ENCODE measurements around the gene C1QTNF1.
"Not testable (repeated sequence)": the region's sequence is repeated elsewhere in the genome, so short reads cannot be mapped to it uniquely, and the experiment has no call there.

The C1QTNF1 gene

GRCh38 chr17:79023180-79023705 is 726 bp upstream of the C1QTNF1 start:
- no peak for DNase-seq (ENCODE audit: low read depth)

GRCh38 chr17:79024901-79025737 is 1.1 kb downstream of the C1QTNF1 start:
- DNase-seq (ENCODE audit: low read depth): no peak

GRCh38 chr17:79026376-79027273 is 2.7 kb downstream of the C1QTNF1 start:
- DNase-seq (ENCODE audit: low read depth): no peak

GRCh38 chr17:79027274-79027924 is 3.4 kb downstream of the C1QTNF1 start:
- no peak for DNase-seq (ENCODE audit: low read depth)

- DNase-seq (ENCODE audit: low read depth): no peak
These were observed 4.0 kb downstream of the C1QTNF1 start for GRCh38 chr17:79027925-79028491.

- no peak for DNase-seq (ENCODE audit: low read depth)
These were observed 4.7 kb downstream of the C1QTNF1 start for GRCh38 chr17:79028496-79029326.

GRCh38 chr17:79029327-79030009 is 5.5 kb downstream of the C1QTNF1 start:
- no peak for DNase-seq (ENCODE audit: low read depth)

- not testable (repeated sequence) for DNase-seq (ENCODE audit: low read depth)
These were observed 6.7 kb downstream of the C1QTNF1 start for GRCh38 chr17:79030636-79031035.

GRCh38 chr17:79031996-79032875 is 8.3 kb downstream of the C1QTNF1 start:
- no peak for DNase-seq (ENCODE audit: low read depth)

GRCh38 chr17:79033046-79033616 is 9.2 kb downstream of the C1QTNF1 start:
- no peak for DNase-seq (ENCODE audit: low read depth)

- DNase-seq (ENCODE audit: low read depth): no peak
These were observed 10.0 kb downstream of the C1QTNF1 start for GRCh38 chr17:79033741-79034501.

GRCh38 chr17:79034931-79035485 is 11.0 kb downstream of the C1QTNF1 start:
- DNase-seq (ENCODE audit: low read depth): no peak

GRCh38 chr17:79035686-79036085 is 11.7 kb downstream of the C1QTNF1 start:
- DNase-seq (ENCODE audit: low read depth): no peak

- DNase-seq (ENCODE audit: low read depth): no peak
These were observed 12.2 kb downstream of the C1QTNF1 start for GRCh38 chr17:79036181-79036580.

GRCh38 chr17:79036596-79036995 is 12.6 kb downstream of the C1QTNF1 start:
- no peak for DNase-seq (ENCODE audit: low read depth)

- no peak for DNase-seq (ENCODE audit: low read depth)
These were observed 14.7 kb downstream of the C1QTNF1 start for GRCh38 chr17:79038545-79039135.

- DNase-seq (ENCODE audit: low read depth): no peak
These were observed 15.2 kb downstream of the C1QTNF1 start for GRCh38 chr17:79039171-79039570.

Measured in stimulated activated CD8-positive, alpha-beta memory T cell treated with anti-CD3 and anti-CD28 coated beads, Interleukin-12 subunit alpha, Interleukin-12 subunit beta, amount 100 ng/mL, for 1 hour (primary cell).